Ishikawa (cell line): ENCODE results near the gene LMTK2.

Source experiments
- CEBPB ChIP-seq: IDR thresholded peaks from 2 replicates; pipeline ENCODE4 v1.6.1; 2012
- CREB1 ChIP-seq: IDR thresholded peaks from 2 replicates; pipeline ENCODE4 v1.6.1; 2012; ENCODE audit warnings: low read depth
- EGR1 ChIP-seq: IDR thresholded peaks from 2 replicates; pipeline ENCODE4 v1.6.1; 2012
- EP300 ChIP-seq: IDR thresholded peaks from 2 replicates; pipeline ENCODE4 v1.6.1; 2012; ENCODE audit warnings: borderline replicate concordance
- FOXM1 ChIP-seq: IDR thresholded peaks from 2 replicates; pipeline ENCODE4 v1.6.1; 2012; ENCODE audit warnings: low read depth, borderline replicate concordance
- NFIC ChIP-seq: IDR thresholded peaks from 2 replicates; pipeline ENCODE4 v1.6.1; 2012
- RAD21 ChIP-seq: IDR thresholded peaks from 2 replicates; pipeline ENCODE4 v1.6.1; 2012; ENCODE audit warnings: low read depth
- REST ChIP-seq: IDR thresholded peaks from 2 replicates; pipeline ENCODE4 v1.6.1; 2012; ENCODE audit warnings: low read depth, mild to moderate bottlenecking
- TAF1 ChIP-seq: IDR thresholded peaks from 2 replicates; pipeline ENCODE4 v1.6.1; 2012; ENCODE audit warnings: low read depth, mild to moderate bottlenecking
- TCF12 ChIP-seq: IDR thresholded peaks from 2 replicates; pipeline ENCODE4 v1.6.1; 2012; ENCODE audit warnings: low read depth
- TEAD4 ChIP-seq: IDR thresholded peaks from 2 replicates; pipeline ENCODE4 v1.6.1; 2012
- YY1 ChIP-seq: IDR thresholded peaks from 2 replicates; pipeline ENCODE4 v1.6.1; 2012; ENCODE audit warnings: low read depth
- ZBTB7A ChIP-seq: IDR thresholded peaks from 2 replicates; pipeline ENCODE4 v1.6.1; 2012; ENCODE audit warnings: low read depth
- TF ChIP-seq, protein P1 (sequence below): IDR thresholded peaks from 2 replicates; pipeline ENCODE4 v1.6.1; 2012
- TF ChIP-seq, protein P2 (sequence below): IDR thresholded peaks from 2 replicates; pipeline ENCODE4 v1.6.1; 2012

Gene LMTK2

DNA sequence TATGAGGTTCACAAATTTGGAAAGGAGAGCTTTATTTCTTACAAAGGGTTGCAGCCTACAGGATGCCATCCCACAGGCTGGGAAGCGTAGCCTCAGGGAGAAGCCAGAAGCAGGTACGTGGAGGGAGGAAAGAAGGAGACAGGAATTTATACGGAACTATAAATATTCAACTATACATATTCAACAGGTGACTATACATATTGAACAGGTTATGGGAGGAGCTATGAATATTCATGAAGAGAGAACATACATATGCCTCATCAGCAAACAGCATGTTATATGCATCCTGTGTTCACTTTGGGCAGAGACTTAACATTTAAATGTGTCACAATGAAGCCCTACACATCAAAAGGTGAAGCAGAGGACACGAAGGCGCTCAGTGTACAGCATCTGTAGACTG is 40.5 kb upstream of the LMTK2 start:
- no peak for TF ChIP-seq FOXM1
- TF ChIP-seq TCF12, result no peak
- TF ChIP-seq EP300, result no peak
- TF ChIP-seq, protein P1, sequence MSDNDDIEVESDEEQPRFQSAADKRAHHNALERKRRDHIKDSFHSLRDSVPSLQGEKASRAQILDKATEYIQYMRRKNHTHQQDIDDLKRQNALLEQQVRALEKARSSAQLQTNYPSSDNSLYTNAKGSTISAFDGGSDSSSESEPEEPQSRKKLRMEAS, result no peak
- no peak for TF ChIP-seq YY1
- no peak for TF ChIP-seq REST
- no peak for TF ChIP-seq NFIC
- no peak for TF ChIP-seq RAD21
- TF ChIP-seq CREB1, result no peak
- TF ChIP-seq CEBPB, result no peak
- TF ChIP-seq TEAD4, result no peak
- no peak for TF ChIP-seq ZBTB7A
- no peak for TF ChIP-seq EGR1
- TF ChIP-seq, protein P2, sequence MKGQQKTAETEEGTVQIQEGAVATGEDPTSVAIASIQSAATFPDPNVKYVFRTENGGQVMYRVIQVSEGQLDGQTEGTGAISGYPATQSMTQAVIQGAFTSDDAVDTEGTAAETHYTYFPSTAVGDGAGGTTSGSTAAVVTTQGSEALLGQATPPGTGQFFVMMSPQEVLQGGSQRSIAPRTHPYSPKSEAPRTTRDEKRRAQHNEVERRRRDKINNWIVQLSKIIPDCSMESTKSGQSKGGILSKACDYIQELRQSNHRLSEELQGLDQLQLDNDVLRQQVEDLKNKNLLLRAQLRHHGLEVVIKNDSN, result no peak
- TF ChIP-seq TAF1, result no peak

GRCh38 chr7:98066934-98067507 is 39.6 kb upstream of the LMTK2 start:
- TF ChIP-seq CREB1 (no peak), ZBTB7A (no peak)
- TF ChIP-seq, protein P1, result no peak

- TF ChIP-seq FOXM1 (no peak), TCF12 (no peak), TEAD4 (no peak), ZBTB7A (no peak), EP300 (no peak)
These were observed 33.6 kb upstream of the LMTK2 start for GRCh38 chr7:98073047-98073446.

DNA sequence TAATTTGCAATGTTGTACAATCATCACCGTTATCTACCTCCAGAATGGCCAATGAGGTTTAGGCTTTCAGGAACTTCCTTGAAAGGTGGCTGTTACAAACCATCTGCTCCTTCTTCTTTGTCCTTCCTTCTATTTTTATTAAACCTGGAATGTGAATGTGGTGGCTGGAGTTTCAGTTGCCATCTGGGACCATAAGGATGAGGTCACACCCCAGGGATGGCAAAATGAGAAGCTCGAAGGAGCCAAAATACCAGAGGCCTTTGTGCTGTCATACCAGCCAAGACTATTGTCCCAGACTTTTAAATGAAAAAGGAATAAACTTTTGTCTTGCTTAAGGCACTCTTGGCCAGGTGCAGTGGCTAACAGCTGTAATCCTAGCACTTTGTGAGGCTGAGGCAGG is 30.9 kb upstream of the LMTK2 start:
- TF ChIP-seq TCF12 (no peak), FOXM1 (no peak), EGR1 (no peak), TEAD4 (no peak), RAD21 (no peak), ZBTB7A (no peak), YY1 (no peak)
- TF ChIP-seq, protein P2, result no peak

DNA sequence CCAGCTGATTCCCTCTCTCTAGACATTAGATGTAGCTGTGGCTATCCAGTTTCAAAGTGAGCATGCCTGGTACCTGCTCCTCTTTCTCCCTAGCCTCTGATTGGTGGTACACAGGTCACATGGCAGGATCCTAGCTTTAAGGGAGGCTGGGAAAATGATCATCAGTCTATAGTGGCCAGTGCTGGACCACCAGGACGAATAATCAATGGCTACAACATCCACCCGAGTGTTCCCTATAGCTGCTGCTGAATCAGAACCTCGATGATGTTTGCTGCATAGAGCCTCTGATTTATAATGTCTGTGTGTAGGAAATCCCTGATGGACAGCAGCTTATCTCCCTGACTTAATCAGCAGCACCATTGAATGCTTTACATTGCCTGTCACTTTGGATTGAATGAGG is 28.9 kb upstream of the LMTK2 start:
- TF ChIP-seq TEAD4, result no peak
- TF ChIP-seq, protein P2, result peak; percentile 61

DNA sequence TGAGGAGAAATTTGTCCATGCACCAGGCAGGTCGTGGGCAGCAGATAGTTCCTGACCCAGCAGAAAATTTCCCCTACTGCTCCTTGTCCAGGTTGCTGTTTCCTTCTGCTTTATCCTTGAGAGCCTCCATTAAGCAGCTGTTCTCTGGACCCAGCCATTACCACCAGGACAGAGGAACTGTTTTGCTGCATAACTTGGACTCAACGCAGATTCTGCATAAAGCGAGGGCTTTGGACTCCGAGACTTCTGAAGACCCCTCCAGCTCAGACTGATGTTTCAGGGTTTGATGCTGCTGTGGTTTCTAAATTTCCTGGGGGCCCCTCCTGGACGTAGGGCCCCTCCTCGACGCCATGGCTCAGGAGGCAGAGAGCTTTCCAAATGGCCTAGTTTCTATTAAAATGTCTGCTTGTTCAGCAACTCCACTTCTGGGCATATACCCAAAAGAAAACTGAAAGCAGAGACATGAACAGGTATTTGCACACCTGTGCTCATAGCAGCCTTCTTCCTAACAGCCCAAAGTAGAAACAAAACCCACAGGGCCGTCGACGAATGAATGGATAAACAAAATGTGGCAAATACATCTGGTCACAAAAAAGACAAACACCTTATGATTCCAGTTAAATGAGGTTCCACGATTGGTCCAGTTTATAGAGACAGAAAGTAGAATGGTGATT is 28.3 kb upstream of the LMTK2 start:
- TF ChIP-seq FOXM1 (no peak), TAF1 (no peak), EGR1 (no peak), CREB1 (no peak), REST (no peak), NFIC (no peak), ZBTB7A (no peak), EP300 (no peak), TEAD4 (no peak), RAD21 (no peak), CEBPB (no peak), TCF12 (no peak)
- TF ChIP-seq, protein P2, result no peak
